AG10803 (cell line): ENCODE measurements around the gene C1orf174.
A peak's percentile ranks its signal among the peaks of the same experiment; 100 is the strongest.

Source experiments
- DNase-seq: peaks from one replicate; pipeline ENCODE4 v3.0.0; 2010; ENCODE audit warnings: low read depth
- H3K4me3 ChIP-seq: 2 replicates; pipeline ENCODE4 v1.5.1; 2011; ENCODE audit warnings: mild to moderate bottlenecking, low read length, control low read depth
- TF ChIP-seq, protein P1 (sequence below): conservative IDR thresholded peaks from 2 replicates; pipeline ENCODE4 v1.5.1; 2011; ENCODE audit warnings: mild to moderate bottlenecking, low read length, control low read depth, inconsistent platforms

Gene C1orf174

DNA sequence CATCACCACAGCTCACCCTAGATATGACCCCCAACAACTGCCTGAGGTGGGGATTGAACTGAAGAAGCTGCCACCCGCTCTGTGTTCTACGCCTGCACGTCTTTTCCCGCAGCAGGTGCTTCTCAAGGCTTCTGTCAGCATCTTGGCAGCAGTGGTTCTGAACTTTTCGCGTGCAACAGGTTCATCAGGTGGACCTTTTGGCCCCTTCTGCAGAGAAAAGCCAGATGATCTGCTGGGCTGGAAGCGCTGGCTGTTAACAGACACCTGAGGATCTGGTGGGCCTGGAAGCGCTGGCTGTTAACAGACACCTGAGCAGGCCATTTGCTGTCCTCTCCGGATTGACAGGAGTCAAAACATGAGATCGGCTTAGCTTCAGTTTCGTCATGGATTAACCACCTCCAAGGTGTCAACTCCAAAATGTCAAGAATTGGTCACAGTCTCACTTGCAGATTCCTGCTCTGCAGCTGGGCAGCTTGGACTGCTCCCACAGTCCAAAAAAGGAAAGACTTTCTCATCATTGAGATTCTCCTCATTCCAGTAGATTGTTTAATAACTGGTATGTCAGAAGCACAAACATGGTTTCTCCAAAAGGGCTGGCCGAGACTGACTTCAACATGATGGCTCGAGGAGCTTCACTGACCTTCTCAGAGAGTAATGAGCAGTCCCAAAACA lies 4.7 kb downstream of the C1orf174 start:
- peak; percentile 30 for DNase-seq
- no peak overlapping the region for H3K4me3 ChIP-seq
- TF ChIP-seq, protein P1, sequence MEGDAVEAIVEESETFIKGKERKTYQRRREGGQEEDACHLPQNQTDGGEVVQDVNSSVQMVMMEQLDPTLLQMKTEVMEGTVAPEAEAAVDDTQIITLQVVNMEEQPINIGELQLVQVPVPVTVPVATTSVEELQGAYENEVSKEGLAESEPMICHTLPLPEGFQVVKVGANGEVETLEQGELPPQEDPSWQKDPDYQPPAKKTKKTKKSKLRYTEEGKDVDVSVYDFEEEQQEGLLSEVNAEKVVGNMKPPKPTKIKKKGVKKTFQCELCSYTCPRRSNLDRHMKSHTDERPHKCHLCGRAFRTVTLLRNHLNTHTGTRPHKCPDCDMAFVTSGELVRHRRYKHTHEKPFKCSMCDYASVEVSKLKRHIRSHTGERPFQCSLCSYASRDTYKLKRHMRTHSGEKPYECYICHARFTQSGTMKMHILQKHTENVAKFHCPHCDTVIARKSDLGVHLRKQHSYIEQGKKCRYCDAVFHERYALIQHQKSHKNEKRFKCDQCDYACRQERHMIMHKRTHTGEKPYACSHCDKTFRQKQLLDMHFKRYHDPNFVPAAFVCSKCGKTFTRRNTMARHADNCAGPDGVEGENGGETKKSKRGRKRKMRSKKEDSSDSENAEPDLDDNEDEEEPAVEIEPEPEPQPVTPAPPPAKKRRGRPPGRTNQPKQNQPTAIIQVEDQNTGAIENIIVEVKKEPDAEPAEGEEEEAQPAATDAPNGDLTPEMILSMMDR = no peak

DNA sequence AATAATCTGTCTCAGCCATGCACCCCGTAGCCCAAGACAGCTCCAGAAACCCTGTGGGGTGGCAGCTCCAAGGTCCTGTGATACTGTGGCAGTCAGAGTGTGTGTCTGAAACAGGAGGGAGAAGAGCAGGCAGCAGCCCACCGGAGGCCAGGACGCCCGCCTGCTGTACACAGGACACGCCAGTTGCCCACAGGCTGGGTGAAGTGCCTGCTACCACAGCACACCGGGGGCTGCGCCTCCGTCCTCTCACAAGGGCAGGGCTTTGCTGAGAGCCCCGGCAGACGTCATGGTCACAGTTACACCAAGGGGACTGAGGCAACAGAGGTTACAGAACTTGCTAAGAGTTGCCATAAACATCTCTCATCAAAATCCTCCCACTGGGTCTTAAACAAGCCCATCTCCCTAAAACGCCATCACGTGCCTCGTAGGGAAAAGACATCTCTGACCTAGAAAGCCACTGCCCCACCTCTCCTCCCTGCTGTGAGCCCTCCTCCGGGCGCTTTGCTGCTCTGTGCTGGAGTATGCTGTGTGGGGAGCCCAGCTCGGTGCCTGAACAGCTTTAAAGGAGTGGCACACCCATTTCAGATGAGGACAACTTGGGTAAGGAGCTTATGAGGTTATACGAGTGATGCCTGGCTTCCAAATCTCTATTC lies 5.3 kb downstream of the C1orf174 start:
- H3K4me3 ChIP-seq = no peak overlapping the region
- TF ChIP-seq, protein P1 = no peak
- no peak for DNase-seq

DNA sequence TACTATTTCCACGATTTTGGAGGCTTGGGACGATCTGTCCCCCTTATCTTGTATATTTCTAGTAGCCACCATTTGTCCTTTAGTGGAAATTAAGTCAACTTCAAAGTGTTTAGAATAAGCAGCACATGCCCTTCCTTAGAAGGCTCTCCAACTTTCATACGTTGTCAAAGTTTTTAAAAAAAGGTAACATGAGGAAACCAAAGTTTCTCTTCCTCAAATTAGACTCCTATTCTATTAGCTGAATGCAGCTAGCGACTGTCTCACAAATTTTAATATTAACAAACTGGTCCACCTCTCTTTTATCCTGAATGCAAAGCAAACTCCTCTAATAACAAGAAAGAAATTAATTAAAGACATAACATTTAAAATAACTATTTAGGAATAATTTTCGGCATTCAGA lies 6.9 kb downstream of the C1orf174 start:
- TF ChIP-seq, protein P1 = no peak
- H3K4me3 ChIP-seq = no peak overlapping the region
- no peak for DNase-seq

DNA sequence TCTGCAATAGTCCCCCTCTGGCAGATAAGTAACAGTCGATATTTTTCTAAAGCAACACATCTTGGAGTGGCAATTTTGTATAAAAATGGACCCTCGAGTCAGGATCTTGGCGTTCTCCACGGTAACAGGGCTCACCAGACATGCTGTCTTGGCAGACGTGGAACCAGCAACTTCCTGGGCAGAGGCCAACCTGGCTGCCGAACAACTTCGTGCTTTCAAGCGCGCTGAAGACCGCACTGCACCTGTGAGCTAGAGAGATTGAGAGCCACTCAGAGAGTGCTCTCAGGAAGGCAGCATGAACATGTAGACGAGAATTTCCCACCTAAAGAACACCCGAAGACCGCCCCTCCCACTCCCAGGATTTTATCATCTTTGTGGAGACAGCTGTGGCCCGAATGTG lies 7.3 kb downstream of the C1orf174 start:
- no peak overlapping the region for H3K4me3 ChIP-seq
- TF ChIP-seq, protein P1 = no peak
- DNase-seq = no peak

GRCh38 chr1:3891329-3891865 lies 8.7 kb downstream of the C1orf174 start:
- H3K4me3 ChIP-seq = no peak overlapping the region
- DNase-seq = no peak
- TF ChIP-seq, protein P1 = no peak

DNA sequence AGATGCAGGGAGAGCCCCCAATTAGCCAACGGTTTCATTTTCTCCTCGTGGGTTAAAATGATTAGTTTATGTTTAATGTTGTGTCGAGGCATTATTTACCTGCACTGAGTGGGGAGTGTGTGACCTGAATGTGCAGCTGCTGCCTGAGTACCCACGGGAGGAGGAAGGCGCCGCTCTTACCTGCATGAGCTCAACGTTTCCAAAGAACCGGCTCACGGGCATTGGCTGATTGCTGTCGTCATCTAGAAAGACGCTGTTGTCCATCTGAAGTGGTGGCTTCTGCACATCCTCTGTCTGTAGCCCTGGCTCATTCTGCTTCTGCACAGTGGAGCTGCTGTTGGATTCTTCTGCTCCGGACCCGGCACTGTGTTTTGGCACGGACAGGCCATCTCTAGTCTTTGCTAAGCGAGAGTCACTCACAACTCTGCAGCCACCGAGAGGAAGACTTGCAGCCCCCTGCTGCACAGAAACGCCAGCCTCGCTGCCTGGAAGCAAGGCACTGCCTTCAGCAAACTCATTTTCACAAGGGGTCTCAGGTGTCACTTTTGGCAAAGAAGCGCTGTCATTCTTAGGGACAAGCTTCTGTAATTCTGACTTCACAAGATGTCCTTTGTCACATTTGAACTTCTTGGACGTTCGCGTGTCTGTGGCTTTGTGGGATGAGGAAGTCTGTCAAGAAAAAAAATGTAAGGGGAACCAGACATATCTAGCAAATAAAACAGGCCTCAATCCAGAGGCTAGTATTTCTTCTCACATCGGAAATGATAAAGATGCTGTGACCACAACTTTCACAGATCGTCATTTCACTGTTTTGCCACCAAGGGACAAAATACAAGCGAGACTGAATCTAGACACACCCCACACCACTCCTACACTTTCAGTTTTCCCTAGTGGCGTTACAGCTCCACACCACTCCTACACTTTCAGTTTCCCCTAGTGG lies 9.4 kb downstream of the C1orf174 start:
- TF ChIP-seq, protein P1 = no peak
- DNase-seq = no peak
- H3K4me3 ChIP-seq = no peak overlapping the region
